GM19395 (cell line): Measurements from ENCODE around the gene MAT2B.
A peak's percentile ranks its signal among the peaks of the same experiment; 100 is the strongest.
"Not testable (repeated sequence)": the region's sequence is repeated elsewhere in the genome, so short reads cannot be mapped to it uniquely, and the experiment has no call there.

ENCODE experiments used
- ATAC-seq: cut with Tn5 transposase; IDR thresholded peaks from one replicate; pipeline ENCODE4 v1.9.1; 2021; ENCODE audit warnings: mild to moderate bottlenecking, moderate library complexity; ENCODE audit not compliant: unreplicated experiment

Gene MAT2B

DNA sequence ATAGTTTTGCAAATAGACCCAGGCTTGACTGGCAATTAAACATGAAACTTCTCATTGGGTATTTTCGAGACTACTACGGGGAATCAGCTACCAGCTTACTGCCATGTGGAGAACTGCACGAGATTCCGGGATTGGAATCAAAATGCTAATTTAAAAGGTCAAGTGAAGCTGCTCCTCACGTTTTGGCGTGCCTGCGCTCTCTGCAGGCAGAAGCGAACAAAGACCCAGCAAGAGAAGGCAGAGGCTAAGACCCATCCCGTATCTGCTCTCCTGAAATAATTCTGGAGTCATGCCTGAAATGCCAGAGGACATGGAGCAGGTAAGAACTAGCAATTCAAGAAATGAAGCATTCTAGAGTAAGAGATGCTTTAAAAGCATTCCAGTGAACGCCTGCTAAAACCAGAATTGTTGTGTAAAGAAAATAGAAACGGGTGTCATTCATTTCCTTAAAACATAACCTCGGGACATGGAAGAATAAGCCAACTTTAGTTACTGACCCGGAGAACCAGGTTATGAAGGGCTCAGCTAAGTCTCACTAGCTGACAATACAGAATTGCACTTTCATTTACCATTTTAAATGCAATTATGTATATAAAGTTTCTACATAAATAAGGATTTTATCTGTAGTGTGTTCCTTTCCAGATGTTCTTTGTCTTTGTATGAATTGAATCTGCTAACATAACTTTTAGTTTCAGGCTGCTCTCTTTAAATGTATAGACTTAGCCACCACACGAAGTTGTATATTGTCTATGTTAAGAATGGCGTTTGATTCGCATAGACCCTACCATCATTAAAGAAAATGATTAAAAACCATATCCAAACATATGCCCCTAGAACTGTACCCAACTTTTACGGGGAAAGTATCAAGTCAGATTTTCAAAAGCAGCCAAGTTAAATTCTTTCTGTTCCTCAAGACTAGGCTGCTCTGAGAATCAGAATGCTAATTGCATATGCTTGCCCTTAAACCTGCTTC lies 2.0 kb upstream of the MAT2B start:
- ATAC-seq, result no peak

DNA sequence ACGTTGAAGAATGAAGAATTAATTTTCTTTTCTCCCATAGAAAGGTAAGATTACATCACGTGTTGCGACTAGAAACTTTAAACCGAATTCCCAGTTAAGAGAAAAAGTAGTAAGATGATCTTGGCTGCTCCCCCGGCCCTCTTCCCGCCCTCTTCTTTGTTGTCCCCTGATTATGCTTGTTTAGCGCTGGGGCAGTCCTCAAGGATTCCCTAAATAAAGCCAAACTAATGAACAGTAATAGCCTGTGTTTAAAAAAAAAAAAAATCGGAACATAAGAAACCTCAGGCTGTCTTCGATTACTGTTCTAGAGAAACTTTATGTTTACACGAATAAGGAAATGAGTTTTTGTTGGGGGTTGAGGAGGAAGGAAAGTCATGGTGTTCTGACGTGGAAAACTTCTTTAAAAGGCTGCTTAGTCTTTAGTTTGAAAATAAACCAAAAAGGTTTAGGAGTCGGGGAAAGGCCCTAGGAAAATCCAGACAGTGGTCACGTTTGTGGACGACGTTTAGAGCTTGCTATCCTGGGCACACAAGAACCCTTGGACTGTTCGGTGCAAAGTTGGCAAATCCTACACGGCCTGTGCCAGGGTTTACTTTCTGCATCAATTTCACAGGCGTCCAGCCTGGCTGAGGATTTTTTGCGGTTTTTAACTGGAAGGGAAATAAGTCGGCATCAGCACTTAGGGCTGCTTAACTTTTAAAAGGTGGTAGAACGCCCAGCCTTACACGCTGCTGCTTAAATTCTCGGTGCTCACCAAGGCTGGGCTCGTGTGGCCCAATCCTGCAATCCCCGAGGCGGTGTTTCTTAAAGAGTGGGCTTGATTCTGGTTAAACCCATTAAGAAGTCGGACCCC lies 1.1 kb upstream of the MAT2B start:
- no peak for ATAC-seq

DNA sequence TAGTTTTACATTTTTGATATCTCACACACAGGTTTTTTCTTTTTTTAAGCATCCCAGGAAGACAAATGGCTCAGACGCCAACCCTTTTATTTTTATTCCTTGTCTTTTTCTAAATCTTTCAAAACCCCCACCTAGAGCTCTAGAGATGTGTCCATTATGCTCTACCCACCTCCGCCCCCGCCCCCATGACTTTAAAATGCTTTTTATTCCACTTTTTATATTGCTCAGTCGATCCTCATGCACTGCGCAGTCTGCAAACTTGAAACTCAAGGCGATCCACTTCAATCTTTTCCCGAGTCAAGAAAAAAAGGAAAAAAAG lies 411 bp upstream of the MAT2B start:
- peak; percentile 6 for ATAC-seq

DNA sequence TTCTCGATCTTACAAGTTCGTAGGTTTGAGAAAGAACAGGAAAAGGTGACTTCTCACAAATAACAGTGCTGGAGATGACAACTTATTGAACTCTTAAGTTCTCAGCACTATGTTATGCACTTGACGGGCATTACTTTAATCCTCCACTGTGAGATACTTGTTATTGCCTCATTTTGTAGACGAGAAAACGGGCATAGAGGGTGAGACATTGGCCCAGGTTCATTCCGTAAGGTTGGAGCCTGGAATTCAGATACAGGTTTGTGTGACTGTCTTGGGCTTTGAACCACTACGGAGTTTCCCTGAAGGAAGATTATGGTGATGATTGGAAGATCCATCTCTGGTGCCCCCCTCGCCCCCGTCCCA lies 657 bp downstream of the MAT2B start:
- ATAC-seq, result peak; percentile 23

DNA sequence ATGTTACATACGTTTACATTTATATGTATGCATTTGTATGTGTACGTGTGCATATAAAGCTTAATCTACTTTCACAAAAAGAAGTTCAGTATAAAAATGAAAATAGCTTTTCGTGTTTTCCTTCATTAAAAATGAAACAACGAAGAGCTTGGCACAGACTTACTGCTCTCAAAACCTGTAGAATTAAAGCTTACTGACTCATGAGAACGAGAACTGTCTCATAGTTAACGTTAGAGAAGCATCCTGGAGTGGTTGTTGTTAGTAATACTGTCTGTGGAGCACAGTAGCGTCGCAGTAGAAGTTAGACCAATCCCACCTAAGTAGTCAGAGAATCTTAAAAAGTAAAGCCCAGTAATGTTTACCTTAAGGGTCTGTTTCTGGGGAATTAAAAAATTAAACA lies 1.3 kb downstream of the MAT2B start:
- no peak for ATAC-seq

DNA sequence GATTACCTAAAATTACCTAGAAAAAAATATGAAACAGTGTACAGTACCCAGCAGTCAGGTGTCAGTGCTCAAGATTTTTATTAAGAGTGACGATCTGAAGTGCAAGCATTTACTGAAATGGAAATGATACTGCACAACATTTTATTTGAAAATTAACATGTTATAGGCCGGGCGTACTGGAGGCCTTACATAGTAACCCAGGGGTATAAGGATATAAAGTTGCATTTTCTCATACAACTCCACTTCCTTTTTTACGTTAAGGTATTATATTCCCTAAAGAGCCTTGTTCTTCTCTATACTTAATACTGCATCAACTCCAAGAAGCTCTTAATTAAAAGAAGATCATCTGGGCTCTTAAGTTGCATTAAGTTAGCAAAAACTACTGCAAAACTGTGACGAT lies 3.3 kb downstream of the MAT2B start:
- no peak for ATAC-seq

DNA sequence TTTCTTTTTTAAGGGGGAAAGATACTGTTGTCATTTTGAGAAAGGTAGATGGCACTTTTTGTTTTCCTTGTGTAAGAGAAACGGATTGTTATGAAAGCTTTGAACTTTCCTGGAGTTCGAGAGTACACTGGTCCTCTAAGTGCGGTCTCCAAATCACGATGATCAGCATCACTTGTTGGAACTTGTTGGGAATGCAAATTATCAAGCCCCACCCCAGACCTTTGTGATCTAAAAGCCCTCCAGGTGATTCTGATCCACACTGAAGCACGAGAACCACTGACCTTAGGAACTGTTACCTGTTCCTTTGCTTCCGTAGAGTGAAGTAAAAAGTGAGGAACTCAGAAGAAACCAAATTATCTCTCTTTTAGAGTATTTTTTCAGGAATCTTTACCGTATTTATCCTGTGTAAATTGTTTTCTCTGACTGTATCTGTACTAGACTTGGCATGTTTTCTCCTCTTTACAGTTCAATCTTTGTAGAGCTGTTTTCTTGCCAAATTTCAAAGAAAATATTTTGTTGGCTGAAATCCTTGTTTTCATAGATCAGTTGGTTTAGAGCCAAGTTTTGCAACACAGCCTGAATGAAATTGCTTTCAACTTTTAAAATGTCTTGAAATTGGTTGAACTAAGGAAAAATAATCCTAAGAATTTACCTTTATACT lies 4.0 kb downstream of the MAT2B start:
- ATAC-seq, result no peak

DNA sequence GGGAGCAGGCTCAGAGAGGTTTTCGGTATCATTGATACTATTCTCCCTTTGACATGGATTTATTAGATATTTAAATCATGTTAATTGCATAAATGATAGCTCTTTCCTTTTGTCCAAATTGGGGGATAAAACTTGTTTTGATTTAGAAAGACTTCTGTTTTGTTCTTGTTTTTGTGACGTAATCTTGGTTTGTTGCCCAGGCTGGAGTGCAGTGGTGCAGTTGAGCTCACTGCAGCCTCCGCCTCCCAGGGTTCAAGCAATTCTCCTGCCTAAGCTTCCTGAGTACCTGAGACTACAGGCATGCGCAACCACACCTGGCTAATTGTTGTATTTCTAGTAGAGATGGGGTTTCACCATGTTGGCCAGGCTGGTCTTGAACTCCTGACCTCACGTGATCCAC lies 7.1 kb downstream of the MAT2B start:
- ATAC-seq, result no peak

DNA sequence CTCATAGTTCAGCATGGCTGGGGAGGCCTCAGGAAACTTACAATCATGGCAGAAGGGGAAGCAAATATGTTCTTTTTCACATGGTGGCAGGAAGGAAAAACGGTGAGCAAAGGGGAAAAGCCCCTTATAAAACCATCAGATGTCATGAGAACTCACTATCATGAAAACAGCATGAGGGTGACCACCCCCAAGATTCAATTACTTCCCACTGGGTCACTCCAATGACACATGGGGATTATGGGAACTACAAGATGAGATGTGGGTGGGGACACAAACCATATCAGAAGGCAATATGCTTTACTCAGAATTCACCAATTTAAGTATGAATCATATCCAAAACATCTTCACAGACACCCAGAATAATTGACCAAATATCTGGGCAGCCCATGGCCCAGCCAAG lies 19.7 kb downstream of the MAT2B start:
- ATAC-seq, result no peak

DNA sequence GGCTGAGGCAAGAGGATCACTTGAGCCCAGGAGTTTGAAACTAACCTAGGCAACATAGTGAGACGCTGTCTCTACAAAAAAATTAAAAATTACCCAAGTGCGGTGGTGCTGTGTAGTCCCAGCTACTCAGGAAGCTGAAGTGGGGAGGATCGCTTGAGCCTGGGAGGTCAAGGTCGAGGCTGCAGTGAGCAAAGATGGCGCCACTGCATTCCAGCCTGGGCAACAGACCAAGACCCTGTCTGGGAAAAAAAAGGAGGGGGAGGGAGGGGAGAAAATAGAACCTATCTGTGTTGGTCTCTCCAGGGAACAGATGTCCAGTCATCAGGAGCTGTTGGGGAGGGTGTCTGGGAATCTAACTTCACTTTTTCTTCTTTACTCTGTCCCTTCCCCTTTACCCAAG lies 24.3 kb downstream of the MAT2B start:
- ATAC-seq, result no peak

DNA sequence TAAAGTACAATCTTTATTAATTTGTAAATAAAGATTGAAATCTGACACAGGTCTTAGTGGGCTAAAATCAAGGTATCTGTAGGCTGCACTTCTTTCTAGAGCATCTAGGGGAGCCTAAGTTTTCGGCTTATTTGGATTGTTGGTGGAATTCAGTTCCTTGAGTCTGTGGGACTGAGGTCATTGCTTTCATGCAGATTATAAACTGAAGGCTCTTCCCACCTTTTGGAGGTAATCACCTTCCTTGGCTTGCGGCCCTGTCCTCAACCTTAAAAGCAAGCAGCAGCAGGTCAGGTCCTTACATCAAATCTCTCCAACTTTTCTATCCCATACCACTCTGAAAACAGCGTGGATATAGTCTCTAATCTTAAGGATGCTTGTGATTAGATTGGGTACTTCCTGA lies 25.9 kb downstream of the MAT2B start:
- ATAC-seq, result no peak

DNA sequence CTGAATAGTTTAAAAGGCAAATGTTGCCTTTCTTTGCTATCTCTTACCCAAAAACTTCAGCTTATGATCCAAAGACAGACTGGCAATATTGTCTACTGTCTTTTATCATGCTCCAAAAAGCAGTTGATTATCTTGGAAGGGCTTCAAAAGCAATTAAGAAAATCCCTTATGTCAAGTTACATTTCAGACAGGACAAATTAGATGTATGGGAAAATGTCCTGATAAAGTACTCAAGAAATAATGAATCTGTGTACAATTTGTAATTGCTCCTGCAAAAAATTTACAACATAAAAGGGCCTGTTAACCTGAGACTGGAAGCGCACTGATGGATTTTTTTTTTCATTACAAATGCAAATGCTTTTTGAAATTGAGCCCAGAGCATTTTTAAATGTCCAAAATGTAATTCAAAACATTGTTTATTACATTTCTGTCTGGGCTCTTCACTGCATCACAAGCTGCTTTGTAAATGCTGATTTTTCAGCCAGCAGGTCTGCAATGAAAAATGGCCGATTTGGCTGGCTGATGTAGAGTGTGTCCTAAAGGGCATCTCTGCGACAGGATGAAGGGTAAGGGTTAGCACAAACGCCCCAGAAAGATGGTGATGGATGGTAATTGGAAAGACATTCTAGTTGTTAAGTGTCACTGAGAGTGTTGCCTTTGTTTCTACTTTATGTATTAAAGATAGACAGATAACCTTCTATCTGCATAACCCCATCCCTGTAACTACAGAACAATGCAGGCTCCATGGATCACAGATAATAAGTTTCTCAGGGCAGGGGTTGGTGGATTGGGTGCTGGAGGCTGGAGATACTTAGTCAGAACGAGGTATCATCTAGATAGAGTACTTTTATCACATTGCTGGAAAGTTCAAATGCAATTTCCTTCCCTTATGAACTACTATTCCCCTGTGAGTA lies 27.0 kb downstream of the MAT2B start:
- ATAC-seq, result no peak

DNA sequence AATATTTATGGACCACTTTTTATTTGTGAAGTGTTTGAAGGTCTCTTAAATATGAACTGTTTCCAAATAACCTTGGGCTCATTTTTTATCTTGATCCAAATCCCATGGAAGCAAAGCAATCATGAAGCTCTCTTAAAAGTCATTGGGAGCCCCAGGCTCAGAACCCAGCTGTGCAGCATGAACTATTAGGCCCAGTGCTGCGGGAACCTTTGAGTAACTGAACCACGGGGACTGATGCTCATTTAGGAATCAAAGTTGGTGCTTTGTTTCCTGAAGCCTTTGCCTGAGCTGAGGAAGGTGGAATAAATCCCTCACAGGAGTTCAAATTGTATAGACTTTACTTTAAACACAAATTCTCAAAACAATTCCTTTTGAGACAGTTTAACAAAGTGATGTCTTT lies 27.8 kb downstream of the MAT2B start:
- no peak for ATAC-seq

DNA sequence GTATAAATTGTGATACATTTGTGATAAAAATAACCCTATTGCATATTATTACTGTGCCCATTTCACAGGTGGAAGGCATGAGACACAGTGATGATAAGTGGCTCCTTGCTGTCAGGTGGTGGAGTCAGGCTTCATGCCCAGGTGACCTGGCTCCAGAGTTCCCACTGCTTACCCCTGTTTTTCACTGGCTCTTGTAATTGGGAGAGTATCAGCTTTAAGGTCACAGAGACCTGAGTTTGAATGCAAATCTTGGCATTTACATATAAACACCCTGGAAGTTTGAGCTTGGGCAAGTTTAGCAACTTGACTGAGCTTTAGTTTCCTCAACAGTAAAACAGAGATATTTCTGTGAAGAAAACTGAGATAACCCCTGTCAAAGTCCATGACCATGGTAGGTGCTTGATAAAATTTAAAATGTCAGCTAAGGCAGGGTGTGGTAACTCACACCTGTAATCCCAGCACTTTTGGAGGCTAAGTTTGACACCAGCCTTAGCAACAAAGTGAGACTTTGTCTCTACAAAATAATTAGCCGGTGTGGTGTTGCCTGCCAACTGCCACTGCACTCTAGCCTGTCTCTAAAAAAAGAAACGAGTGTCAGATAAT lies 29.2 kb downstream of the MAT2B start:
- ATAC-seq, result no peak

DNA sequence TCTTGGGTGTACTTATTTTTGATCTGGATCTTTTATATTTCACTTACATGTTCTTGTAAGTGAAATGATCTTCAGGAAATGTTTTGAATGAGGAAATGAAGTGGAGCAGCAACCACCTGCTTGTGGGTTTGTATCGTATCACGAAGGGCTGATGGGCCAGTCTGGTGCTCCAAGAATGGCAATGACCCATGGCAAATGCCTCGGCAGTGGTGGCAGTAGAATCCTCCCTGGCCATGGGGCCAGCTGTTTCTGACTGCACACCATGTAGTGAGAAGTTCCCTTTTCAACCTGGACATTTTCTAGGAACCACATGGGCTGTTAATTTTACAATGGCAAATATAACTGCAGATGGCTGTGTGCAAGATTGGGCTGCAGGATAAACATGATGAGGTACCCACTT lies 29.9 kb downstream of the MAT2B start:
- ATAC-seq, result no peak

DNA sequence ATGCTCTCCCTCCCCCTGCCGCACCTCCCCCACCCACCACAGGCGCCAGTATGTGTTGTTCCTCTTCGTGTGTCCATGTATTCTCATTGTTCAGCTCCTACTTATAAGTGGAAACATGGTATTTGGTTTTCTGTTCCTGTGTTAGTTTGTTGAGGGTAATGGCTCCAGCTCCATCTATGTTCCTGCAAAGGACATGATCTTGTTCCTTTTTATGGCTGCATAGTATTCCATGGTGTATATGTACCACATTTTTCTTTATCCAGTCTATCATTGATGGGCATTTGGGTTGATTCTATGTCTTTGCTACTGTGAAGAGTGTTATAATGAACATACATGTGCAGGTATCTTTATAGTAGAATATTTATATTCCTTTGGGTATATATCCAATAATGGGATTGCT lies 31.0 kb downstream of the MAT2B start:
- ATAC-seq, result not testable (repeated sequence)

DNA sequence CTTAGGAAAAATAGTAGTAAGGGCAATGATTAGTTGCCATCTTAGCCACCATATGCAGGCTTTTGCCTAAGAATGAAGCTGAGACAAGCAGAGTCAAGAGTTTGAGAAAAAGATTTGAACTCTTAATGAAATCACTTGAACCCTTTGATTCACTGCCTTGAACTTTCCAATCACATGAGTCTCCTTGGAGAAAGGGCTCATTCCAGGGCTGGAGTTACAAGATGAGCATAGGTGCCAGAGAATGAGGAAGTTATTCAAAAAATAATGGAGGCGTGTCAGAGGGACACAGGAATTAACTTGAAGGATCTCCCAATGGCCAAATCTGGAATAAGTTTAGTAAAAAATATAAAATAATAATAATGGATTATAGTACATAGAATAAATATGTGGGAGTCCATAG lies 35.3 kb downstream of the MAT2B start:
- no peak for ATAC-seq

DNA sequence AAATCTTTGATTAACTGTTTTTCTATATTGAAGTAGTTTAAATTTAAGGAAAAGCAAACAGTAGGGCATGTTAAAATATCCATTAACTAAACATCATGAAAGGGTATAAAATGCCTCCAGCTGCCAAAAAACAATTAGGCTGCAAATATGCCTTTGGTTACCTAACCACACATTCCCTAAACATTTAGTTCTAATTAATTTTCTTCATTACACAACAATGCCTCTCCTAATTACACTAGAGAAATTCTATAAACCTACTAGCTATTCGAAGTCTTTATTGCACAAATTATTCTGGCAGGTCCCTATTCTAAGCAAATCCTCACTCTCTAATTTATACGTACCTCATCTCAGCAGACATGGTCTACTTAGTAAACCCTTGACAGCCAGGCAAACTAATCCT lies 37.4 kb downstream of the MAT2B start:
- no peak for ATAC-seq

DNA sequence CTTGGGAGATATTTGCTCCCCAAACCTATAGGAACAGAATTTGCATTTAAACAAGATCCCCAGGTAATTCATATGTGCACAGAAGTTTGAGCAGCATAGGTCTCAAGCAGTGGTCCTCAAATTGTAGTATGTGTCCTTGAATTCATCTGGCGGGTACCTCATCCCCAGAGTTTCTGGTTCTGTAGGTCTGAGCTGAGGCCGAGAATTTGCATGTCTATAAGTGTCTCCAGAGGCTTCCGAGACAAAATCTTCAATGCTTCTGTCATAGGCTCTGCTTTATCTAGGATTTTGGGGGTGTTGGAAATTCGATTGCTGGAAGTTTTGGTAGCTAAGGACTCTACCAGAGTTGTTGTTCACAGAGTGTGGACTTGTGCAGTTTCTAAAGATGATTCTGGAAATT lies 38.6 kb downstream of the MAT2B start:
- ATAC-seq, result no peak

DNA sequence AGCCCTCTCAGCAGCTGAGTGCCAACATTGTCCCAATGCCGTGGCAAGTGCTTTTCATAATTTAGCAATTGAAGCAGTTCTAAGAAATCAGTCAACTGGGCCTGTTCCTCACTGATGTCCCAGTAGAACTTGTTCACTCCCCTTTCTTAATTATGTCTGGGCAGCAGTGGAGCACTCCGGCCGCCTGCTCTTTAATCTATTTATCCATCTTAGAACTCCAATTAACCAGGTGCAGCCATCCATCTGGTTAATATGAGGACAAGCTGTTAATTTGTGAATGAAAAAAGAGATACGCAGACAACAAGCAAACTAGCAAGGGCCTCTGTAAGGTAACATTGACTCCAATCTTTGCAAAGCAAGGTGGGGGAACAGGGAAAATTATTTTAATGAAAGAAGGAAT lies 39.4 kb downstream of the MAT2B start:
- ATAC-seq, result no peak
